ENCODE data around the gene ITPK1.
"Not testable (repeated sequence)": the region's sequence is repeated elsewhere in the genome, so short reads cannot be mapped to it uniquely, and the experiment has no call there.

ITPK1 gene

GRCh38 chr14:93082576-93083001, 33.1 kb downstream of the ITPK1 start:
- no peak for DNase-seq

DNA sequence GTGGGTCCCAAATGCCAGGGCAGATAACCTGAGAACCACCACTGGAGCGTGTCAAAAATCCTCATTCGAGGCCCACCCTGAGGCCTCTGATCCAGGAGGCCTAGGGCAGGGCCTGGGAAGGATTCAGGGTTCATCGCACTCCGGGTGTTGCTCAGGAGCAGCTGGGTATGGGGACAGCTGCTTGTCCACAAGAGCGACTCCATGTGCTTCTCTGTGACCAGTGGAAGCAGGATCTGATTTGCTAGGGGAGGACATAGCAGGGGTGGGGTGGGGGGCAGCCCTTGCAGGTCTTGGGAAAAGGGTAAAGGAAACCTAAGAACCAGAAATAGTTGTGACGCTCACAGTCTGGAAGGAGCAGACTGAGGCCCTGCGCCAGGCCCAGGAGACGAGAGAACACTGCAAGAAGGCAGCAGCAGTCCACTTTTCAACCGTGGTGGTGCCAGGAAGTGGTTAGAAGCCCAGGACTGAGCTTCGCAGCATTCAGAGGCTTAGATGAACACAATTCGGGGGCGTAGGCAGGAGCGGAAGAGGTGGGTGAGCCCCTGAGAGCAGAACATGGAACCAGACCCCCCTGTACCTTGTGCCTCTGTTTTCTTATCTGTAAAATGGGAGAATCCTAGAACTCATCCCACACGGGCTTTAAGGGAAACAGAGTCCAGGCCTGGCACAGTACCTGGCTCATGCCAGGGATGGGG, 33.7 kb downstream of the ITPK1 start:
- no peak for DNase-seq

- no peak for DNase-seq
These were observed 35.8 kb downstream of the ITPK1 start for GRCh38 chr14:93079865-93080403.

DNA sequence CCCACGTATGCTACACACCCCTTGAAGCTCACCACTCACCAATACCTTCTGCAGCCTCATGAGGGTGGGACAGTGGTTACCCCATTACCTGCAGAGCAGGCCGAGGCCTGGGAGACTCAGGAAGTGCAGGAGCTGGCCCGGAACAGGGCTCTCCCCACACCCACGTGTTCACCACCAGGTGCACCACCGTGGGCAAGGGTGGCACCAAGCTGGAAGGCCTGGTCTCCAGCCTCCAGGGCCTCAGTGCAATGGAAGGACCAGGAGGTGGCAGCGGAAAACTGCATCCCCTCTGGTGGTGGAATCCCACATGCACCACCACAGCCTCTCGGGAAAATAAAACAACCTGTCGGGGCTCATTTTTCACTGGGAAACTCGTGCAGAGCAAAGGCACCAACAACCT, 36.4 kb downstream of the ITPK1 start:
- no peak for DNase-seq

- no peak for DNase-seq
These were observed 36.9 kb downstream of the ITPK1 start for GRCh38 chr14:93078870-93079269.

DNA sequence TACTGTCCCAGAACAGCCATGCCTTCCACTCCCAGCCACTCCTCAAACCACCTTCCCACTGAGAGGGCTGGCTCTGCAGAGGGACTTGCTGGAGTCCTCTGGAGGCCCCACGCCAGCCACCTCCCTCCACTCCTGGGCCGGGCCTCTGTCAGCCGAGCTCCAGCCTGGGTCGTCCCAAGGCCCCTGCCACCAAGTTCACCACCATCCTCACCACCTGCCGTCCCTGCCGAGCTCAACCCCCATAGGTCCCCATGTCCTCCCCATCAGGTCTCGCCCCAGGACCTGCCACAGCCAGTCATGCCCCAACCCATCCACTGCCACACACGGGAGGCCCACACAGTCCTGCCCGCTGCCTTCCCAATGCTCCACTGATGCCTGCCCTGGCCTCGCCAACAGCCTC, 39.0 kb downstream of the ITPK1 start:
- no peak for DNase-seq

- no peak for DNase-seq
These were observed 39.8 kb downstream of the ITPK1 start for GRCh38 chr14:93075891-93076290.

- DNase-seq: no peak
These were observed 41.6 kb downstream of the ITPK1 start for GRCh38 chr14:93073910-93074769.

GRCh38 chr14:93073358-93073707, 42.4 kb downstream of the ITPK1 start:
- DNase-seq: no peak

GRCh38 chr14:93072659-93073357, 42.9 kb downstream of the ITPK1 start:
- DNase-seq: no peak

GRCh38 chr14:93068711-93069110, 47.0 kb downstream of the ITPK1 start:
- no peak for DNase-seq

- no peak for DNase-seq
These were observed 48.6 kb downstream of the ITPK1 start for GRCh38 chr14:93067088-93067487.

DNA sequence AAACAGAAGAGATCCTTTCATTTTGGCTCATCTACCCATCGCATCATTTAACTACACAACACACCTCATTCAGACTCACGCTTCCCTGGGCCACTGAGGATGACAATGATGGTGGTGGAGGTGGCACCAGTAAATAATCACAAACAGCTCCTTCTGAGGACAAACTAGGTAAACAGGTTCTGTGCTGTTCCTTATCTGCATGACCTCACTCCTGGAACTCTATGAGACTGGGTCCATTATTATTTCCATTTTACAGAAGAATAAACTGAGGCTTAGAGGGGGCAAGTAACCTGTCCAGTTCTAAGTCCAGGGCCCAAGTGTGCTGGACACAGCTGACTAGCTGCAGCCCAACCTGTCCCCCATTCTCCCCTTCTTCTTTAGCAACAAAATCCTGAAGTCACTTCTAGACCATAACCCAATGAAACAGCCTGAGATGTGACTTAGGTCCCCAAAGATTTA, 50.4 kb downstream of the ITPK1 start:
- no peak for DNase-seq

DNA sequence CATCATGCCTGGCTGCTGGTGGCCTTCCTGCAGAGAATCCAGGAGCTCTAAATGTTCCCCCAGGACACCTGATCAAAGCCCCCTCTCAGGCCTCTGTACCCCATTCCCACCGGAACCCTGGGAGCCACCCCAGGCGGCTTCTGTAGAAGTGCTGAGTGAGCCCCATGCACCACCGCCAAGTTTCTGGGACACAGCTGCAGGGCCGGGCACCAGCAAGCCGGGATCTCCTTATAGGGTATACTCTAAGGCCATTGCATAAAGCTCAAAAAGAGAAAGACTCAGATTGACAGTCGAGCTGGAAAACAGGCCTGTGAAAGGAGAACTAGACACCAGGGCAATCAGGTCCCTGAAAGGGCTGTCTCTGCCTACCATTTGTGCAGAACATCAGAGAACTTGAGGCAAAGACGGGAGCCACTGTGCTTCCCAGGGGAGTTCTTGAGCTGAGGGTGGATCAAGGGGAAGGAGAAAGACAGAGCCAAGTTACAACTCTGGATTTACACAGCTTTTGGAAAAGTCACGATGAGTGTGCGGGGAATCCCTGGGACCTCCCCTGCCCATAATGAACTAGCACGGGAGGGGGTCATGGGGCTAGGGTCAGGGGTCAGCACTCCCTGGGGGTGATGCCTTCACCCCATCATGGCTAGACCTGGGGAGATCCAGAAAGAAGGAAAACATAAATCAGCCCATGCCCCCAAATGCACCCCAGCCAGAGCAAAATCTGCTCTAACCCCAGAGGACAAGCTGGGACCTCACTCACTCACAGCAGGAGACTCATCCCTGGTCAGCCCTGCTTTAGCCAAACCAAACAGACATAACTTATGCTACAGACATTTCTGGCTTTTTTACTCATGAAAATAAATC, 51.1 kb downstream of the ITPK1 start:
- DNase-seq: no peak

DNA sequence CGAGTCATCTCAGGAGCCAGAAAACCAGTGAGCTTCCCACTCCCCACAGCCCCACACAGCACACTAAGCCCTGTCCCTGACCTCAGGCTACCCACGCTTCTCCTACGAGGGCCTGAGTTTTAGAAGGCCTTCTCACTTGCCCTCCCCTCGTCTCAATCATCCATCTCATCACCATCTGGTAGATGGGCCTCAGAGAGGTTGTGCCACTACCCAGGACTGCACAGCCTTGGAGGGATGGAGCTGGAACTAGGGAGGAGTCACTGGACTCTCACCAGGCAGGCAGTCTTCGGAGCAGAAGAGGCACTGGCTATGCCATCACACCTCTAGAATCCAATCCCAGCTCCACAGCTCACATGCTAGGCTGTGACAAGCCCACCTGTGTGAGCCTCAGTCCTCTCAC, 52.3 kb downstream of the ITPK1 start:
- no peak for DNase-seq

GRCh38 chr14:93062890-93063289, 52.8 kb downstream of the ITPK1 start:
- no peak for DNase-seq

DNA sequence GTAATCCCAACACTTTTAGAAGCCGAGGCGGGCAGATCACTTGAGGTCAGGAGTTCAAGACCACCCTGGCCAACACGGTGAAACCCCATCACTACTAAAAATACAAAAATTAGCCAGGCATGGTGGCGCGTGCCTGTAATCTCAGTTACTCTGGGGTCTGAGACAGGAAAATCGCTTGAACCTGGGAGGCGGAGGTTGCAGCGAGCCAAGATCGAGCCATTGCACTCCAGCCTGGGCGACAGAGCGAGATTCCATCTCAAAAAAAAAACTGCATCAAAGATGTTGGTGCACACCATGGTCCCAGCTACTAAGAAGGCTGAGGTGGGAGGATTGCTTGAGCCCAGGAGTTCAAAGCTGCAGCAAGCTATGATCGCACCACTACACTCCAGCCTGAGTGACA, 53.7 kb downstream of the ITPK1 start:
- DNase-seq: not testable (repeated sequence)

- DNase-seq: no peak
These were observed 54.2 kb downstream of the ITPK1 start for GRCh38 chr14:93061380-93062012.

GRCh38 chr14:93060841-93061240, 54.9 kb downstream of the ITPK1 start:
- DNase-seq: no peak

DNA sequence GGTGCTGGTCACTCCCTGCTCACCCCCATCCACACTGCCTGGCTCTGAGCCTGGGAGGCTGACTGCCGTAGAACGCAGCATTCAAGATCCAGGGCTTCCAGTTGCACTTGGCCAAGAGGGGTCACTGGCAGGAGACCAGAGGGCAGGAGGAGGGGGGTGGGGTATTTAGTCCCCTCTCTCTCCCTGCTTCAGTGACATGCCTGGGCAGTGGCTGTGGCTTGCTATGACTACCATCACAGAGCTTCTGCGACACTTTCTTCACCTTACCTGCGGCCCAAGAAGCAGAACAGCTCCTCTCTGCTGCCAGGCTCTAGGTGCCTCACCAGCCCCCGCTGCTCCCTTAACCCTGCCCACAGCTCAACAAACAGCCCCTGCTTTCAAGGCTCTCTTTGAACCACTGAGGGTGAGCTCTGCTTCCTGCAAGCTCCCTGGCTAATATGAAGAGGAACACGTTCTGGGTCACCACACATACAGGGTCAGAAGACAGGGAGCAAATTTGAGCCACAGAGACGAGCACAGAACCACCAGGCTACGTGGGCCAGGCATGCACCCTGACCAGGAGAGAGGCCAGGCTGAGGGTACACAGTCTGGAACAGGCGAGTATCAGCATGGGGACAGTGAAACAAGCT, 55.7 kb downstream of the ITPK1 start:
- DNase-seq: no peak

- no peak for DNase-seq
These were observed 56.5 kb downstream of the ITPK1 start for GRCh38 chr14:93059260-93059659.

Measured in NCI-H510A (cell line).